KBM-7 (cell line): ENCODE results near the gene SMU1.
A peak's percentile ranks its signal among the peaks of the same experiment; 100 is the strongest.
"Not testable (repeated sequence)": the region's sequence is repeated elsewhere in the genome, so short reads cannot be mapped to it uniquely, and the experiment has no call there.

Experiments
- DNase-seq: peaks from one replicate; pipeline ENCODE4 v3.0.0-alpha.2; 2015
- in situ Hi-C: fragments of 300-500 bp; cut with MboI; formaldehyde crosslinking; loops from 2 replicates; pipeline ENCODE4 v1.14.3; 2020; ENCODE audit warnings: low sequenced_read_pairs, low pct_unique_long_range_greater_than_20kb, mixed read lengths

The SMU1 gene

GRCh38 chr9:33024126-33024965 lies 52.1 kb downstream of the SMU1 start:
- in situ Hi-C loops, result no loop called here
- DNase-seq, result no peak

- no peak for DNase-seq
- in situ Hi-C loops, result no loop called here
Observed at GRCh38 chr9:33023661-33024060, 52.8 kb downstream of the SMU1 start.

- in situ Hi-C loops, result no loop called here
Observed at GRCh38 chr9:33022755-33023154, 53.7 kb downstream of the SMU1 start.

GRCh38 chr9:33022303-33022702 lies 54.2 kb downstream of the SMU1 start:
- DNase-seq, result no peak
- in situ Hi-C loops, result no loop called here

More at GRCh38 chr9:33022755-33023154, 53.7 kb downstream of the SMU1 start:
- DNase-seq, result no peak

- no peak for DNase-seq
- in situ Hi-C loops, result no loop called here
Observed at GRCh38 chr9:33019797-33020196, 56.7 kb downstream of the SMU1 start.

GRCh38 chr9:33017283-33018041 lies 59.0 kb downstream of the SMU1 start:
- DNase-seq, result no peak
- in situ Hi-C loops, result no loop called here

- in situ Hi-C loops, result no loop called here
- DNase-seq, result no peak
Observed at GRCh38 chr9:33014665-33015014, 61.8 kb downstream of the SMU1 start.

- no peak for DNase-seq
- in situ Hi-C loops, result no loop called here
Observed at GRCh38 chr9:33013962-33014664, 62.4 kb downstream of the SMU1 start.

- DNase-seq, result no peak
- in situ Hi-C loops, result no loop called here
Observed at GRCh38 chr9:33012328-33013069, 64.0 kb downstream of the SMU1 start.

- in situ Hi-C loops, result no loop called here
- DNase-seq, result no peak
Observed at GRCh38 chr9:33011831-33012230, 64.6 kb downstream of the SMU1 start.

GRCh38 chr9:33007755-33008154 lies 68.7 kb downstream of the SMU1 start:
- in situ Hi-C loops, result no loop called here
- DNase-seq, result no peak

GRCh38 chr9:33005335-33005734 lies 71.1 kb downstream of the SMU1 start:
- in situ Hi-C loops, DNase-seq: not testable (repeated sequence)

GRCh38 chr9:33000682-33001055 lies 75.8 kb downstream of the SMU1 start:
- in situ Hi-C loops, result not testable (repeated sequence)
- peak; percentile 43 for DNase-seq

- no peak for DNase-seq
- in situ Hi-C loops, result loop anchor here (25.0 kb wide), 1 partner anchor 605 kb away; the partner anchor contains the start of gene ACO1
Observed at GRCh38 chr9:32992595-32993238, 83.8 kb downstream of the SMU1 start.

- in situ Hi-C loops, result loop anchor here (25.0 kb wide), 1 partner anchor 605 kb away; the partner anchor contains the start of gene ACO1
- DNase-seq, result no peak
Observed at GRCh38 chr9:32991897-32992594, 84.4 kb downstream of the SMU1 start.
